Uterus (tissue), 4 donors: ENCODE data around the gene RRAS2. TPM values are rescaled to one million over a fixed set of nuclear protein-coding genes. Genes with fewer than 3 reads are reported as not detected.

Experiments used
- DNase-seq, 2 donors: peaks; one replicate each; pipeline ENCODE4 v3.0.0-alpha.2; 2019 to 2020
- H3K27ac ChIP-seq, 2 donors: fragments of 200-600 bp; sonication (generic); 1 replicate in 1 of 2; 2 replicates in 1 of 2; pipeline ENCODE4 v1.5.1; 2016 to 2018
- H3K27me3 ChIP-seq, 2 donors: fragments of 200-600 bp; sonication (generic); one replicate each; pipeline ENCODE4 v1.5.1; 2018 to 2019; ENCODE audit warnings: control low read depth in 1 of 2
- H3K36me3 ChIP-seq, 2 donors: fragments of 200-600 bp; sonication (generic); one replicate each; pipeline ENCODE4 v1.5.1; 2019; ENCODE audit warnings: control low read depth in 1 of 2
- H3K4me1 ChIP-seq, 2 donors: fragments of 200-600 bp; sonication (generic); one replicate each; pipeline ENCODE4 v1.5.1; 2018 to 2019; ENCODE audit warnings: control low read depth in 1 of 2
- H3K4me3 ChIP-seq, 2 donors: fragments of 200-600 bp; sonication (generic); 1 replicate in 1 of 2; 2 replicates in 1 of 2; pipeline ENCODE4 v1.5.1; 2018 to 2019; ENCODE audit warnings: mild to moderate bottlenecking in 1 of 2
- H3K9me3 ChIP-seq, 2 donors: fragments of 200-600 bp; sonication (generic); one replicate each; pipeline ENCODE4 v1.5.1; 2019; ENCODE audit warnings: control low read depth in 1 of 2
- POLR2A ChIP-seq, 2 donors: fragments of 450-650 bp; IDR thresholded peaks; one replicate each; pipeline ENCODE4 v1.6.1; 2016; ENCODE audit warnings: antibody characterized with exemption in 2 of 2, mild to moderate bottlenecking in 1 of 2, moderate library complexity in 1 of 2
- intact Hi-C: fragments of 100-400 bp; cut with DNase I; formaldehyde crosslinking; loops from one replicate; pipeline ENCODE4 v1.15.1; 2023; ENCODE audit warnings: low total_unique reads
- total RNA-seq, 4 donors: library from RNA; depleted of rRNA in 3 of 4; stranded (reverse); fragments of >200 nt in 3 of 4; gene quantifications; one replicate each; pipeline versions ENCODE4 v1.1.0 to v1.2.4, GENCODE V29; 2014 to 2023
- TF ChIP-seq, protein P1 (sequence below), 4 experiments: fragments of 200-600 bp in 2 of 4; fragments of 450-650 bp in 2 of 4; sonication (generic) in 2 of 4; IDR thresholded peaks; one replicate each; pipeline ENCODE4 v1.5.1; 2016 to 2019; ENCODE audit warnings: antibody characterized with exemption in 4 of 4, mild to moderate bottlenecking in 2 of 4, moderate library complexity in 1 of 4
- donor health status: DM: yes; HTN: yes; CAD: no.

RRAS2 gene
- total RNA-seq, 4 donors from 2014 or later = 18.7 to 43.6 (median 36.8) TPM

DNA sequence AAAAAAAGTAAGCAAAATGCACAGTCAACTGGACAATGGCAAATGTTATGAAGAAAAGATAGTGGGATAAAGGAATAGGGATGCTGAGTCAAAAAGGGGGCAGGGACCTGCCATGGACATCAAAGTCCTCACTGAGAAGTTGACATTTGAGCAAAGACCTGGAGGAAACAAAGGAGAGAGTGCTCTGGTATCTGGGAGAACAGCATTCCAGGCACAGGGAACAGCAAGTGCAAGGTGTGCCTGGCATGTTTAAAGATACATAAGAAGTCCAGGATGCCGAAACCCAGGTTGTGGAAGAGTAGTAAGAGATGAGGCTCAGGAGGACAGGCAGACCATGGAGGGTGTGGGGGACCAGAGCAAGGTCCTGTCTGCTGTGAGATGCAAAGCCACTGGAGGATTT, 123.3 kb downstream of the RRAS2 start:
- Histone ChIP-seq H3K27me3 (no peaks in the 10 kb centered on the region), H3K36me3 (no peaks in the 10 kb centered on the region), H3K4me3 (no peak overlapping the region), H3K9me3 (no peaks in the 10 kb centered on the region), H3K4me1 (no peaks in the 10 kb centered on the region), H3K27ac (no peak overlapping the region)
- intact Hi-C loops = no loop called here
- TF ChIP-seq, protein P1, sequence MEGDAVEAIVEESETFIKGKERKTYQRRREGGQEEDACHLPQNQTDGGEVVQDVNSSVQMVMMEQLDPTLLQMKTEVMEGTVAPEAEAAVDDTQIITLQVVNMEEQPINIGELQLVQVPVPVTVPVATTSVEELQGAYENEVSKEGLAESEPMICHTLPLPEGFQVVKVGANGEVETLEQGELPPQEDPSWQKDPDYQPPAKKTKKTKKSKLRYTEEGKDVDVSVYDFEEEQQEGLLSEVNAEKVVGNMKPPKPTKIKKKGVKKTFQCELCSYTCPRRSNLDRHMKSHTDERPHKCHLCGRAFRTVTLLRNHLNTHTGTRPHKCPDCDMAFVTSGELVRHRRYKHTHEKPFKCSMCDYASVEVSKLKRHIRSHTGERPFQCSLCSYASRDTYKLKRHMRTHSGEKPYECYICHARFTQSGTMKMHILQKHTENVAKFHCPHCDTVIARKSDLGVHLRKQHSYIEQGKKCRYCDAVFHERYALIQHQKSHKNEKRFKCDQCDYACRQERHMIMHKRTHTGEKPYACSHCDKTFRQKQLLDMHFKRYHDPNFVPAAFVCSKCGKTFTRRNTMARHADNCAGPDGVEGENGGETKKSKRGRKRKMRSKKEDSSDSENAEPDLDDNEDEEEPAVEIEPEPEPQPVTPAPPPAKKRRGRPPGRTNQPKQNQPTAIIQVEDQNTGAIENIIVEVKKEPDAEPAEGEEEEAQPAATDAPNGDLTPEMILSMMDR (IDR thresholded peaks at IDR 0.05) = no peak
- no peak for TF ChIP-seq POLR2A (IDR thresholded peaks at IDR 0.05)
- DNase-seq = no peak

- Histone ChIP-seq H3K4me1 (no peaks in the 10 kb centered on the region), H3K36me3 (no peaks in the 10 kb centered on the region), H3K27ac (no peak overlapping the region), H3K9me3 (no peaks in the 10 kb centered on the region), H3K4me3 (no peak overlapping the region), H3K27me3 (no peaks in the 10 kb centered on the region)
- no peak for DNase-seq
- TF ChIP-seq, protein P1 (IDR thresholded peaks at IDR 0.05) = no peak
- TF ChIP-seq POLR2A (IDR thresholded peaks at IDR 0.05) = no peak
- intact Hi-C loops = no loop called here
Measured at GRCh38 chr11:14234446-14234845, 124.5 kb downstream of the RRAS2 start.

GRCh38 chr11:14232652-14233051, 126.3 kb downstream of the RRAS2 start:
- H3K4me1 ChIP-seq = no peaks in the 10 kb centered on the region
- TF ChIP-seq POLR2A (IDR thresholded peaks at IDR 0.05) = no peak
- TF ChIP-seq, protein P1 (IDR thresholded peaks at IDR 0.05) = no peak
- H3K4me3 ChIP-seq = no peak overlapping the region
- intact Hi-C loops = no loop called here
- no peaks in the 10 kb centered on the region for H3K36me3 ChIP-seq
- H3K9me3 ChIP-seq = no peaks in the 10 kb centered on the region
- no peak for DNase-seq
- no peak overlapping the region for H3K27ac ChIP-seq
- H3K27me3 ChIP-seq = no peaks in the 10 kb centered on the region

GRCh38 chr11:14230407-14230806, 128.6 kb downstream of the RRAS2 start:
- Histone ChIP-seq H3K9me3 (no peaks in the 10 kb centered on the region), H3K4me1 (no peaks in the 10 kb centered on the region), H3K4me3 (no peak overlapping the region), H3K36me3 (no peaks in the 10 kb centered on the region), H3K27ac (no peak overlapping the region), H3K27me3 (no peaks in the 10 kb centered on the region)
- no peak for DNase-seq
- intact Hi-C loops = no loop called here
- no peak for TF ChIP-seq POLR2A (IDR thresholded peaks at IDR 0.05)
- TF ChIP-seq, protein P1 (IDR thresholded peaks at IDR 0.05) = no peak

DNA sequence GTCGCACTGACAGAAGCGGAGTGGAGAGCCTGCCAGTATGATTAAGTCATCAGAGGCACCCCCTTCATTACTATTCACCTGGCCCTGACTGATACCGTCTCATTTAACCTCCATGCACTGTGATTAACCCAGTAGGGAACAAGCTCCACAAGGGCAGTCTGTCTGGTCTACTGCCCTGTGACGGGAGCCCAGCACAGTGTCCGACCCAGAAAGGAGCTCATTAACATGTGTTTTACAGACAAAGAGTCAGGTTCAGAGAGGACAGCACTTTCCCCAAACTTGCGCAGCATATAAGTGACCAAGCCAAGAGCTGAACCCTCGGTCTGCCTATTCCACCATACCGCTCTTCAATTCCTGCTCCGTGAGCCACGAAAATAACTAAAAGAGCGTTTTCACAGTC, 129.5 kb downstream of the RRAS2 start:
- H3K4me1 ChIP-seq = no peaks in the 10 kb centered on the region
- H3K36me3 ChIP-seq = no peaks in the 10 kb centered on the region
- no peaks in the 10 kb centered on the region for H3K27me3 ChIP-seq
- H3K27ac ChIP-seq = no peak overlapping the region
- DNase-seq = no peak
- intact Hi-C loops = no loop called here
- no peak overlapping the region for H3K4me3 ChIP-seq
- no peak for TF ChIP-seq POLR2A (IDR thresholded peaks at IDR 0.05)
- TF ChIP-seq, protein P1 (IDR thresholded peaks at IDR 0.05) = no peak
- H3K9me3 ChIP-seq = no peaks in the 10 kb centered on the region
